H1 (cell line): ENCODE measurements around the gene NR3C2. TPM values are rescaled to one million over a fixed set of nuclear protein-coding genes. Genes with fewer than 3 reads are reported as not detected.

Experiments
- CTCF ChIA-PET: fragments of 300-600 bp; sonication (Branson Sonifier 250); formaldehyde crosslinking; loops from one replicate; lab custom pipeline; 2021; ENCODE audit not compliant: partially characterized antibody; lab: Charles Lee
- POLR2A ChIA-PET: fragments of 300-600 bp; sonication (Branson Sonifier 250); formaldehyde crosslinking; loops from one replicate; lab custom pipeline; 2021; ENCODE audit warnings: inconsistent platforms; ENCODE audit not compliant: partially characterized antibody; lab: Charles Lee
- DNase-seq, 2 experiments: peaks; one replicate each; pipeline versions ENCODE4 v3.0.0 to v3.0.0-alpha.2; 2010 to 2022; ENCODE audit warnings: low spot score in 2 of 2, low read depth in 1 of 2, mixed read lengths in 1 of 2
- FAIRE-seq: peaks from 2 replicates; lab custom pipeline; 2011; peaks lifted over from hg19 to GRCh38; lab: Jason Lieb, UNC
- H2AFZ ChIP-seq: 2 replicates; pipeline ENCODE4 v1.8.1; 2012; ENCODE audit warnings: low read length, inconsistent platforms
- H2AK5ac ChIP-seq: 2 replicates; pipeline ENCODE4 v1.6.1; 2013; ENCODE audit warnings: low read depth, low read length
- H2BK120ac ChIP-seq: replicated peaks from 2 replicates; pipeline ENCODE3; 2013; ENCODE audit warnings: low read depth, low read length, inconsistent platforms
- H2BK12ac ChIP-seq: 2 replicates; pipeline ENCODE4 v1.6.1; 2013; ENCODE audit warnings: low read depth, low read length
- H2BK15ac ChIP-seq: 2 replicates; pipeline ENCODE4 v1.6.1; 2013; ENCODE audit warnings: low read length
- H2BK20ac ChIP-seq: 2 replicates; pipeline ENCODE4 v1.6.1; 2013; ENCODE audit warnings: low read length
- H2BK5ac ChIP-seq: 2 replicates; pipeline ENCODE4 v1.6.1; 2013; ENCODE audit warnings: low read depth, low read length
- H3K14ac ChIP-seq: 2 replicates; pipeline ENCODE4 v1.6.1; 2013; ENCODE audit warnings: inconsistent platforms; ENCODE audit not compliant: insufficient read length
- H3K18ac ChIP-seq: 2 replicates; pipeline ENCODE4 v1.6.1; 2013; ENCODE audit warnings: low read length; ENCODE audit errors: extremely low read depth
- H3K23ac ChIP-seq: 2 replicates; pipeline ENCODE4 v1.6.1; 2013; ENCODE audit warnings: inconsistent platforms; ENCODE audit not compliant: insufficient read length
- H3K23me2 ChIP-seq: 2 replicates; pipeline ENCODE4 v1.6.1; 2013; ENCODE audit warnings: low read depth, low read length
- H3K27ac ChIP-seq: 2 replicates; pipeline ENCODE4 v1.6.1; 2011; ENCODE audit warnings: low read depth, low read length, inconsistent platforms
- H3K27me3 ChIP-seq, 4 experiments: replicated peaks in 1 of 4; 1 replicate in 1 of 4; 2 replicates in 3 of 4; pipeline versions ENCODE4 v1.6.1 to v1.8.1; 2011 to 2013; ENCODE audit warnings: low read length in 3 of 4, mild to moderate bottlenecking in 3 of 4, inconsistent platforms in 2 of 4, mixed read lengths in 2 of 4, moderate library complexity in 1 of 4; ENCODE audit not compliant: control insufficient read depth in 3 of 4, insufficient read depth in 3 of 4; ENCODE audit errors: extremely low read depth in 1 of 4
- H3K36me3 ChIP-seq, 4 experiments: 2 replicates each; pipeline versions ENCODE4 v1.6.1 to v1.8.1; 2011 to 2013; ENCODE audit warnings: mild to moderate bottlenecking in 4 of 4, low read length in 3 of 4, moderate library complexity in 2 of 4, control low read depth in 1 of 4, inconsistent platforms in 1 of 4; ENCODE audit not compliant: insufficient read depth in 4 of 4, control insufficient read depth in 2 of 4
- H3K4ac ChIP-seq: replicated peaks from 2 replicates; pipeline ENCODE3; 2013; ENCODE audit warnings: low read length, low read depth, mixed read lengths, inconsistent platforms; ENCODE audit not compliant: insufficient read length
- H3K4me1 ChIP-seq, 4 experiments: replicated peaks in 1 of 4; 1 replicate in 1 of 4; 2 replicates in 3 of 4; pipeline versions ENCODE4 v1.6.1 to v1.8.1; 2011 to 2013; ENCODE audit warnings: low read length in 3 of 4, inconsistent platforms in 2 of 4, mixed read lengths in 1 of 4; ENCODE audit not compliant: insufficient read depth in 4 of 4, control insufficient read depth in 3 of 4
- H3K4me2 ChIP-seq, 2 experiments: 2 replicates each; pipeline versions ENCODE4 v1.6.1 to v1.8.1; 2011 to 2013; ENCODE audit warnings: low read depth in 2 of 2, low read length in 2 of 2, control low read depth in 1 of 2, inconsistent platforms in 1 of 2, mild to moderate bottlenecking in 1 of 2; ENCODE audit not compliant: insufficient read depth in 1 of 2
- H3K4me3 ChIP-seq, 4 experiments: fragments of 200-600, 300-600 bp in 1 of 4; sonication (generic), shearing (Covaris generic), sonication (Bioruptor Twin) in 1 of 4; 2 replicates each; pipeline versions ENCODE4 v1.5.1 to v1.8.1; 2011 to 2016; ENCODE audit warnings: low read length in 4 of 4, low read depth in 3 of 4, control low read depth in 2 of 4, inconsistent platforms in 2 of 4, mild to moderate bottlenecking in 2 of 4, mixed read lengths in 1 of 4, moderate library complexity in 1 of 4; ENCODE audit not compliant: insufficient read depth in 2 of 4; ENCODE audit errors: extremely low read depth in 1 of 4
- H3K56ac ChIP-seq: replicated peaks from 2 replicates; pipeline ENCODE3; 2013; ENCODE audit warnings: low read depth, mild to moderate bottlenecking, mixed read lengths, low read length, inconsistent platforms; ENCODE audit not compliant: insufficient read length
- H3K79me1 ChIP-seq: 2 replicates; pipeline ENCODE4 v1.6.1; 2013; ENCODE audit warnings: low read depth, low read length, control low read depth
- H3K79me2 ChIP-seq, 2 experiments: 2 replicates each; pipeline versions ENCODE4 v1.6.1 to v1.8.1; 2012 to 2013; ENCODE audit warnings: low read length in 2 of 2, mild to moderate bottlenecking in 2 of 2, inconsistent platforms in 1 of 2; ENCODE audit not compliant: insufficient read depth in 2 of 2, control insufficient read depth in 1 of 2
- H3K9ac ChIP-seq, 4 experiments: replicated peaks in 1 of 4; 1 replicate in 1 of 4; 2 replicates in 3 of 4; pipeline versions ENCODE4 v1.6.1 to v1.8.1; 2011 to 2013; ENCODE audit warnings: low read depth in 3 of 4, low read length in 3 of 4, control low read depth in 2 of 4, mild to moderate bottlenecking in 2 of 4, moderate library complexity in 2 of 4, inconsistent platforms in 1 of 4; ENCODE audit errors: extremely low read depth in 1 of 4
- H3K9me3 ChIP-seq, 2 experiments: 2 replicates each; pipeline versions ENCODE4 v1.6.1 to v1.8.1; 2012 to 2013; ENCODE audit warnings: mild to moderate bottlenecking in 2 of 2, moderate library complexity in 2 of 2, control low read depth in 1 of 2, inconsistent platforms in 1 of 2, low read depth in 1 of 2, low read length in 1 of 2, mixed read lengths in 1 of 2; ENCODE audit not compliant: insufficient read depth in 2 of 2
- H4K20me1 ChIP-seq, 2 experiments: replicated peaks in 1 of 2; 2 replicates each; pipeline versions ENCODE3 to v1.8.1; 2011 to 2013; ENCODE audit warnings: inconsistent platforms in 2 of 2, low read length in 2 of 2, mild to moderate bottlenecking in 1 of 2; ENCODE audit not compliant: insufficient read depth in 2 of 2, control insufficient read depth in 1 of 2
- H4K5ac ChIP-seq: 2 replicates; pipeline ENCODE4 v1.6.1; 2013; ENCODE audit warnings: low read length, low read depth, mixed read lengths, inconsistent platforms; ENCODE audit not compliant: insufficient read length
- H4K8ac ChIP-seq: 2 replicates; pipeline ENCODE4 v1.8.0; 2013; ENCODE audit warnings: mild to moderate bottlenecking, moderate library complexity, low read length, inconsistent platforms; ENCODE audit not compliant: insufficient read depth; ENCODE audit errors: extremely low read depth
- H4K91ac ChIP-seq: replicated peaks from 2 replicates; pipeline ENCODE3; 2013; ENCODE audit warnings: low read length, mixed read lengths, inconsistent platforms; ENCODE audit not compliant: insufficient read length
- CBX5 ChIP-seq: fragments of 300-800, 300-1000 bp; sonication (generic); IDR thresholded peaks from 2 replicates; pipeline ENCODE4 v1.7.1; 2016; ENCODE audit warnings: antibody characterized with exemption, low read length, low read depth
- GTF2F1 ChIP-seq: IDR thresholded peaks from 2 replicates; pipeline ENCODE4 v1.6.1; 2012; ENCODE audit warnings: low read depth, low read length, improper control_type of control experiment, borderline replicate concordance
- WGBS, 2 experiments: shearing (Covaris generic) in 1 of 2; methylation state at CpG; one replicate each; pipeline versions ENCODE4 v1.1.6 to v1.1.7; 2013 to 2015; ENCODE audit warnings: low lambda C conversion rate in 2 of 2, mixed read lengths in 2 of 2, inconsistent platforms in 1 of 2, low coverage in 1 of 2, missing lambda C conversion rate in 1 of 2; ENCODE audit not compliant: insufficient replicate concordance in 2 of 2, insufficient coverage in 1 of 2, insufficient read length in 1 of 2; ENCODE audit errors: extremely low coverage in 1 of 2, missing lambda C conversion rate in 1 of 2; 5-methylcytosine and 5-hydroxymethylcytosine counted together
- polyA plus RNA-seq, 7 experiments: library from polyadenylated mRNA; depleted of rRNA in 3 of 7; stranded (reverse) in 5 of 7; unstranded in 2 of 7; fragments of >200 nt in 5 of 7; fragments of 200-250 nt in 2 of 7; gene quantifications; 1 replicate in 5 of 7; 2 replicates in 1 of 7; 4 replicates in 1 of 7; pipeline versions ENCODE4 v1.2.1 to v1.2.3, GENCODE V29; 2011 to 2013; ENCODE audit warnings: missing spikeins in 2 of 7, mixed read lengths in 2 of 7
- total RNA-seq: library from RNA; stranded (reverse); fragmentation: NEBNext Ultra II Directional; extraction: Animal tissue kit (Norgen Biotek cat#: 25700); gene quantifications from 2 replicates; pipeline ENCODE4 v1.2.1, GENCODE V29; 2021
- TF ChIP-seq, protein P1 (sequence below): IDR thresholded peaks from 2 replicates; pipeline ENCODE4 v1.6.1; 2012; ENCODE audit warnings: inconsistent platforms

Gene NR3C2
- total and polyA plus RNA-seq, 2 of the 8 experiments (the other 6 are each of a cell fraction or from before 2014, with no cell fraction given) = 0.80 to 3.9 TPM

DNA sequence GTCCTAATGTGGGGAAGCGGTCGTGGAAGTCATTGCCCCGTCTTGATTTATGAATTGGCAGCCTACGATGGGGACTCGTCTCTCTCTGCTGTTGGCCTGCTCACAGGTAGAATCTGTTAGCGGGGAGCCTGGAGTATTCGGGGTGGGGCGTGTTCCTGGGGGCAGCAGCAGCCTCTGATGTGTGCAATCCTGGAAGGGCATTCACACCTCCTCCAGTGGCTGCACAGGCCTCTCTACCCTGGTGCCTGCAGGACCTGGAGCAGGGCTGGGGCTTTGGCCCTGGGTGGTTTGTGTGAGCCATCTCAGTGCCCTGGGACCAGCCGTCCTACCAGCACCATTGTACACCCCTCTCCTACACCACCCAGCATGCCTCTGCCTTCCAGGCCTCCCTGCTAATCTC, 369.4 kb downstream of the NR3C2 start:
- Histone ChIP-seq H3K14ac (no peak overlapping the region), H3K23ac (no peak overlapping the region), H3K27ac (no peak overlapping the region), H3K4ac (no peak overlapping the region), H3K9ac (no peak overlapping the region), H3K9me3 (peaks cover 19 to 21% of the 10 kb centered on the region in 2 experiments), H2BK5ac (no peak overlapping the region; the same call in 1 of the 2 replicates), H2BK12ac (no peak overlapping the region), H3K18ac (no peak overlapping the region), H4K91ac (no peak overlapping the region), H2BK20ac (no peak overlapping the region), H3K27me3 (no peaks in the 10 kb centered on the region), H2BK120ac (no peak overlapping the region), H2BK15ac (no peak overlapping the region), H3K79me1 (no peaks in the 10 kb centered on the region), H4K20me1 (no peaks in the 10 kb centered on the region), H4K8ac (no peak overlapping the region), H3K4me3 (no peak overlapping the region), H3K4me2 (no peak overlapping the region), H3K23me2 (no peaks in the 10 kb centered on the region), H3K4me1 (peaks cover 0 to 1% (median 0%) of the 10 kb centered on the region in 4 experiments; a peak in 2 of 7 replicates), H2AFZ (no peak overlapping the region), H3K36me3 (peaks cover 0 to 7% (median 0%) of the 10 kb centered on the region in 4 experiments; a peak in 3 of 8 replicates), H3K56ac (no peak overlapping the region), H4K5ac (no peak overlapping the region), H3K79me2 (no peaks in the 10 kb centered on the region), H2AK5ac (no peak overlapping the region)
- FAIRE-seq (no peak), DNase-seq (no peak)
- no peak for TF ChIP-seq CBX5
- TF ChIP-seq, protein P1, sequence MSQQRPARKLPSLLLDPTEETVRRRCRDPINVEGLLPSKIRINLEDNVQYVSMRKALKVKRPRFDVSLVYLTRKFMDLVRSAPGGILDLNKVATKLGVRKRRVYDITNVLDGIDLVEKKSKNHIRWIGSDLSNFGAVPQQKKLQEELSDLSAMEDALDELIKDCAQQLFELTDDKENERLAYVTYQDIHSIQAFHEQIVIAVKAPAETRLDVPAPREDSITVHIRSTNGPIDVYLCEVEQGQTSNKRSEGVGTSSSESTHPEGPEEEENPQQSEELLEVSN = no peak
- no peak for TF ChIP-seq GTF2F1
- ChIA-PET POLR2A (no interaction called here), CTCF (no interaction called here)
- WGBS, 2 experiments = 94% methylated on average over 8 of the region's 9 CpGs; no CpG with 5 or more reads in 1 of the 2 experiments
